B cell (primary cell): ENCODE results near the gene MYLK2. TPM values are rescaled to one million over a fixed set of nuclear protein-coding genes. Genes with fewer than 3 reads are reported as not detected.

Experiments used
- ATAC-seq: fragments of 200-7000 bp; cut with Tn5 transposase; one replicate; pipeline ENCODE4 v1.10.0; 2021; ENCODE audit warnings: low read depth, mild to moderate bottlenecking, moderate number of reproducible peaks, moderate library complexity
- CTCF ChIA-PET: fragments of 350-600 bp; sonication (Branson Sonifier 250); formaldehyde crosslinking; loops from one replicate; lab custom pipeline; 2021; ENCODE audit warnings: antibody characterized with exemption, inconsistent platforms; lab: Charles Lee
- POLR2A ChIA-PET: fragments of 350-600 bp; sonication (Branson Sonifier 250); formaldehyde crosslinking; loops from one replicate; lab custom pipeline; 2021; ENCODE audit warnings: antibody characterized with exemption; lab: Charles Lee
- DNase-seq: peaks from one replicate; pipeline ENCODE4 v3.0.0; 2013
- H2AFZ ChIP-seq: 2 replicates; pipeline ENCODE4 v1.6.1; 2012; ENCODE audit warnings: mild to moderate bottlenecking, low read depth, low read length; ENCODE audit not compliant: insufficient read depth, poor library complexity, severe bottlenecking
- H3K27ac ChIP-seq, 2 donors: 1 replicate in 1 of 2; 2 replicates in 1 of 2; pipeline ENCODE4 v1.5.1; 2012 to 2013; ENCODE audit warnings: low read length in 2 of 2, mild to moderate bottlenecking in 2 of 2, moderate library complexity in 1 of 2
- H3K27me3 ChIP-seq, 4 experiments: fragments of 200-600 bp in 1 of 4; sonication (generic) in 1 of 4; replicated peaks in 1 of 4; 1 replicate in 2 of 4; 2 replicates in 2 of 4; pipeline versions ENCODE4 v1.6.1 to v1.7.0; 2013 to 2016; ENCODE audit warnings: low read length in 3 of 4, mild to moderate bottlenecking in 2 of 4, mixed read lengths in 1 of 4, moderate library complexity in 1 of 4; ENCODE audit not compliant: insufficient read depth in 4 of 4, control insufficient read depth in 3 of 4; ENCODE audit errors: control extremely low read depth in 1 of 4
- H3K36me3 ChIP-seq, 2 experiments: replicated peaks in 1 of 2; 1 replicate in 1 of 2; 2 replicates in 1 of 2; pipeline versions ENCODE4 v1.6.1 to v1.7.1; 2013; ENCODE audit warnings: low read length in 1 of 2; ENCODE audit not compliant: insufficient read depth in 2 of 2, control insufficient read depth in 1 of 2; ENCODE audit errors: control extremely low read depth in 1 of 2, extremely low read depth in 1 of 2
- H3K4me1 ChIP-seq, 2 donors: fragments of 200-600 bp in 1 of 2; sonication (generic) in 1 of 2; 1 replicate in 1 of 2; 2 replicates in 1 of 2; pipeline versions ENCODE4 v1.5.1 to v1.6.1; 2013 to 2017; ENCODE audit warnings: low read length in 2 of 2; ENCODE audit not compliant: control insufficient read depth in 2 of 2, insufficient read depth in 2 of 2
- H3K4me2 ChIP-seq: replicated peaks from 2 replicates; pipeline ENCODE3; 2012; ENCODE audit warnings: mild to moderate bottlenecking, low read depth, low read length; ENCODE audit not compliant: poor library complexity, severe bottlenecking
- H3K4me3 ChIP-seq, 5 experiments: fragments of 200-600 bp in 1 of 5; sonication (generic) in 1 of 5; 1 replicate in 3 of 5; 2 replicates in 2 of 5; pipeline versions ENCODE4 v1.5.1 to v1.7.0; 2011 to 2016; ENCODE audit warnings: low read length in 4 of 5, mild to moderate bottlenecking in 4 of 5, low read depth in 2 of 5, control low read depth in 1 of 5, moderate library complexity in 1 of 5; ENCODE audit not compliant: insufficient read depth in 1 of 5; ENCODE audit errors: control extremely low read depth in 1 of 5, extremely low read depth in 1 of 5
- H3K79me2 ChIP-seq: fragments of 200-600 bp; sonication (generic); one replicate; pipeline ENCODE4 v1.6.0; 2016; ENCODE audit warnings: low read length; ENCODE audit not compliant: control insufficient read depth, insufficient read depth
- H3K9ac ChIP-seq: fragments of 200-600 bp; sonication (generic); 2 replicates; pipeline ENCODE4 v1.6.1; 2017; ENCODE audit warnings: mild to moderate bottlenecking, low read length, moderate library complexity
- H3K9me3 ChIP-seq, 3 donors: one replicate each; pipeline versions ENCODE4 v1.6.1 to v1.7.1; 2013; ENCODE audit warnings: low read length in 2 of 3; ENCODE audit not compliant: control insufficient read depth in 2 of 3, insufficient read depth in 1 of 3; ENCODE audit errors: control extremely low read depth in 1 of 3
- H4K20me1 ChIP-seq: 2 replicates; pipeline ENCODE4 v1.6.0; 2012; ENCODE audit warnings: mild to moderate bottlenecking, low read length; ENCODE audit not compliant: insufficient read depth, control insufficient read depth, poor library complexity, severe bottlenecking
- H3K27ac Mint-ChIP-seq: one replicate; pipeline ENCODE4 v1.8.0; 2021; ENCODE audit warnings: mixed read lengths
- H3K27me3 Mint-ChIP-seq: one replicate; pipeline ENCODE4 v1.8.0; 2021; ENCODE audit warnings: mixed read lengths
- H3K4me1 Mint-ChIP-seq: one replicate; pipeline ENCODE4 v1.8.0; 2021; ENCODE audit warnings: mixed read lengths
- H3K4me3 Mint-ChIP-seq: one replicate; pipeline ENCODE4 v1.8.0; 2021; ENCODE audit warnings: mixed read lengths
- H3K9me3 Mint-ChIP-seq: one replicate; pipeline ENCODE4 v1.8.0; 2022; ENCODE audit warnings: mixed read lengths; ENCODE audit not compliant: insufficient read depth
- EZH2 ChIP-seq: IDR thresholded peaks from 2 replicates; pipeline ENCODE4 v1.6.1; 2012; ENCODE audit warnings: borderline replicate concordance, low read depth, mild to moderate bottlenecking, moderate library complexity, low read length; ENCODE audit not compliant: insufficient read depth, poor library complexity, severe bottlenecking
- WGBS: methylation state at CpG from one replicate; pipeline ENCODE4 v1.1.5; 2013; ENCODE audit warnings: missing lambda C conversion rate; ENCODE audit not compliant: insufficient coverage; 5-methylcytosine and 5-hydroxymethylcytosine counted together
- intact Hi-C: fragments of 100-400 bp; cut with micrococcal nuclease; formaldehyde crosslinking; loops from one replicate; pipeline ENCODE4 v1.10.0; 2022
- polyA plus RNA-seq: library from polyadenylated mRNA; depleted of rRNA; stranded (reverse); fragments of >200 nt; gene quantifications from 2 replicates; pipeline ENCODE4 v1.2.3, GENCODE V29; 2012
- total RNA-seq, 2 donors: library from RNA; stranded (reverse); fragments of 120-200 nt in 1 of 2; gene quantifications; 1 replicate in 1 of 2; 2 replicates in 1 of 2; pipeline versions ENCODE4 v1.2.3 to v1.2.4, GENCODE V29; 2013 to 2022
- TF ChIP-seq, protein P1 (sequence below): fragments of 200-600 bp; IDR thresholded peaks from one replicate; pipeline ENCODE4 v1.8.0; 2022; ENCODE audit warnings: antibody characterized with exemption, mild to moderate bottlenecking

Gene MYLK2
- total and polyA plus RNA-seq, 2 donors (not counting 1 experiment from before 2014, with no cell fraction given) = not detected

DNA sequence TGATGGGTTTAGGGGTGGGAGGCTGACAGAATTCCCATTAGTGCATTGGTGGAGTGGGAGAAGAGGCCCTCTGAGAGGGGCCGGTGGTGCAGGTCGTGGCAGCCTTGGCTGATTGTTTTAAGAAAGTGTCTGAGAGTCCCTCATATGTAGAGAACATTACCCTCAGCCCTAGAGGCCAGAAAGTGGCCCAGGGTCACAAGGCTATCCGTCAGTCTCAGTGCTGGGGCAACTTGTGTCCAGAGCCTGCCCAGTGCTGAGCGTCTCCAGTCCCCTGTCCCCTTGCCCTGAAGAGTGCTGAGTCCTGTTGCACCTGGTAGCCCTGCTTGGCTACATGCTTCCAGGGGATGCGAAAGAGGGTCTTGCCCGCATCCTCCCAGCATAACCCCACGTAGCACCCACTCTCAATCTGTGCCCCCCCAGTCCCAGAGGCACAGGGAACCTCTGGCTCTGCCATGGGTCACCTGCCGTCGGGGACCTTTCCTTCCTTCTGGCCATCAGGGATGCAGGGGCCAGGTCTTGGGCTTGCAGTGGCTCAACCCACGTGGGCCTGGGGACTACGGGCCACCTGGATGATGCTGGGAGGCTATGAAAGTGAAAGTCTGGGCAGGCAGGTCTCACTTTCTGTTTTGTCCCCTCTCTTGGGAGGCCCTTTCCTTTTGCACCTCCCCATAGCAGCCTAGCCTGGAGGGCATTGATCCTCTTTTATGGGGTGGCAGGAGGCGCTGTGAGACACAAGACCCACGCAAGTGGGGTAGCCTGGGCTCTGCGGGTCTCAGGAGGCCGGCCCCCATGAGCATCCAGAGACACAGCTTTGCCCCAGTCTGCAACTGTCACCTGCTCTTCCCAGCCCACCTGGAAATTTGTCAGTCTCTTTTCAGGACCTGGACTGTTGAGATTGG is 39.0 kb downstream of the MYLK2 start:
- H4K20me1 ChIP-seq = peaks cover 6% of the 10 kb centered on the region
- ATAC-seq (peak; percentile 70), DNase-seq (peak; percentile 71)
- H3K27me3 ChIP-seq = peaks cover 0 to 25% (median 10%) of the 10 kb centered on the region in 4 experiments
- H3K4me3 Mint-ChIP-seq = no peak overlapping the region
- H3K9me3 ChIP-seq = peaks cover 0 to 5% (median 0%) of the 10 kb centered on the region in 3 donors
- no peaks in the 10 kb centered on the region for H3K79me2 ChIP-seq
- H3K9me3 Mint-ChIP-seq = no peaks in the 10 kb centered on the region
- H3K27me3 Mint-ChIP-seq = peaks cover 5% of the 10 kb centered on the region
- TF ChIP-seq, protein P1, sequence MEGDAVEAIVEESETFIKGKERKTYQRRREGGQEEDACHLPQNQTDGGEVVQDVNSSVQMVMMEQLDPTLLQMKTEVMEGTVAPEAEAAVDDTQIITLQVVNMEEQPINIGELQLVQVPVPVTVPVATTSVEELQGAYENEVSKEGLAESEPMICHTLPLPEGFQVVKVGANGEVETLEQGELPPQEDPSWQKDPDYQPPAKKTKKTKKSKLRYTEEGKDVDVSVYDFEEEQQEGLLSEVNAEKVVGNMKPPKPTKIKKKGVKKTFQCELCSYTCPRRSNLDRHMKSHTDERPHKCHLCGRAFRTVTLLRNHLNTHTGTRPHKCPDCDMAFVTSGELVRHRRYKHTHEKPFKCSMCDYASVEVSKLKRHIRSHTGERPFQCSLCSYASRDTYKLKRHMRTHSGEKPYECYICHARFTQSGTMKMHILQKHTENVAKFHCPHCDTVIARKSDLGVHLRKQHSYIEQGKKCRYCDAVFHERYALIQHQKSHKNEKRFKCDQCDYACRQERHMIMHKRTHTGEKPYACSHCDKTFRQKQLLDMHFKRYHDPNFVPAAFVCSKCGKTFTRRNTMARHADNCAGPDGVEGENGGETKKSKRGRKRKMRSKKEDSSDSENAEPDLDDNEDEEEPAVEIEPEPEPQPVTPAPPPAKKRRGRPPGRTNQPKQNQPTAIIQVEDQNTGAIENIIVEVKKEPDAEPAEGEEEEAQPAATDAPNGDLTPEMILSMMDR = no peak
- no peak for TF ChIP-seq EZH2
- no peak overlapping the region for H3K4me3 ChIP-seq
- no peak overlapping the region for H3K9ac ChIP-seq
- 57% methylated on average over 10 of the region's 15 CpGs for WGBS
- H3K27ac Mint-ChIP-seq = no peak overlapping the region
- H3K4me1 ChIP-seq = peaks cover 19 to 26% of the 10 kb centered on the region in 2 donors
- H2AFZ ChIP-seq = peak overlapping the region; percentile 37
- ChIA-PET CTCF (interaction anchor here (1.0 to 8.7 kb wide), 4 partner anchors 94 to 234 kb away, joined by 3 to 139 read pairs (median 6); partner anchors contain the start of gene PDRG1), POLR2A (interaction anchor here (0.7 to 1.0 kb wide), 2 partner anchors 24 to 182 kb away, joined by 3 to 9 read pairs; no protein-coding TSS in a partner anchor)
- intact Hi-C loops = loop anchor here (1.0 kb wide), 1 partner anchor 182 kb away; no protein-coding TSS in a partner anchor
- H3K4me2 ChIP-seq = peak overlapping the region; percentile 30
- H3K4me1 Mint-ChIP-seq = peaks cover 26% of the 10 kb centered on the region
- no peak overlapping the region for H3K27ac ChIP-seq
- H3K36me3 ChIP-seq = no peaks in the 10 kb centered on the region

DNA sequence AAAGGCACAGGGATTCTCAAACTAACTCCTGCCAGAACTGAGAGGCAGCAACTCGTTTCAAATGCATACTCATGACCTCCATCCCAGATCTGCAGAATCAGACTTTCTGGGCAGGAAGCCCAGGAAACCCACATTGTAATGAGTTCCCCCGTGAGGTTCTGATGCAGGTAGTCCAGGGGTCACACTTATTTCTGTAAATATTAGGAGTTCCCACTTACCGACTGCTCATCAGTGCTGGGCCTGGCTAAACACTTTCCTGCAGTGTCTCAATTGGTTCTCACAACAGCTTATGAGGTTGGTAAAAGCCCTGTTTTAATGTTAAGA is 39.6 kb downstream of the MYLK2 start:
- Histone ChIP-seq H3K9me3 (peaks cover 0 to 5% (median 0%) of the 10 kb centered on the region in 3 donors), H3K4me3 (no peak overlapping the region), H3K4me1 (peaks cover 19 to 26% of the 10 kb centered on the region in 2 donors), H3K4me2 (peak overlapping the region; percentile 30), H3K9ac (no peak overlapping the region), H2AFZ (no peak overlapping the region), H3K27me3 (peaks cover 0 to 25% (median 10%) of the 10 kb centered on the region in 4 experiments), H3K27ac (no peak overlapping the region), H4K20me1 (peaks cover 6% of the 10 kb centered on the region), H3K36me3 (no peaks in the 10 kb centered on the region), H3K79me2 (no peaks in the 10 kb centered on the region)
- ATAC-seq = no peak
- H3K27me3 Mint-ChIP-seq = peaks cover 5% of the 10 kb centered on the region
- no peak overlapping the region for H3K4me3 Mint-ChIP-seq
- no peak for DNase-seq
- TF ChIP-seq, protein P1 = no peak
- no peak for TF ChIP-seq EZH2
- intact Hi-C loops = loop anchor here (1.0 kb wide), 1 partner anchor 182 kb away; no protein-coding TSS in a partner anchor
- H3K27ac Mint-ChIP-seq = no peak overlapping the region
- H3K4me1 Mint-ChIP-seq = peaks cover 29% of the 10 kb centered on the region
- no peaks in the 10 kb centered on the region for H3K9me3 Mint-ChIP-seq
- CTCF ChIA-PET = interaction anchor here (0.7 to 2.6 kb wide), 4 partner anchors 93 to 499 kb away, joined by 3 to 9 read pairs (median 3); partner anchors contain the start of genes ASXL1 and PDRG1
- POLR2A ChIA-PET = interaction anchor here (0.7 to 1.0 kb wide), 3 partner anchors 25 to 214 kb away, joined by 3 to 9 read pairs (median 5); no protein-coding TSS in a partner anchor
- 25% methylated on average over 2 of the region's 3 CpGs for WGBS
